Testis (tissue), 2 donors: ENCODE results near the gene TEX2.

ENCODE experiments used
- CTCF ChIP-seq, 3 experiments: fragments of 450-650 bp in 2 of 3; fragments of 200-600 bp in 1 of 3; sonication (generic) in 1 of 3; IDR thresholded peaks; one replicate each; pipeline ENCODE4 v1.5.1; 2016 to 2019; ENCODE audit warnings: antibody characterized with exemption in 3 of 3, mild to moderate bottlenecking in 2 of 3, moderate library complexity in 1 of 3
- POLR2A ChIP-seq: fragments of 450-650 bp; IDR thresholded peaks from one replicate; pipeline ENCODE4 v1.6.1; 2017; ENCODE audit warnings: antibody characterized with exemption, mild to moderate bottlenecking, moderate library complexity

GRCh38 chr17:64133546-64134215, 129.4 kb downstream of the TEX2 start:
- no peak for TF ChIP-seq POLR2A
- TF ChIP-seq CTCF (IDR thresholded peaks at IDR 0.05): peak; percentile 52 to 70 (median 59)
